Kidney (tissue), 14 donors: ENCODE results near the gene SLC1A2. TPM values are rescaled to one million over a fixed set of nuclear protein-coding genes. Genes with fewer than 3 reads are reported as not detected.

Experiments used
- DNase-seq, 5 donors: peaks; one replicate each; pipeline ENCODE4 v3.0.0-alpha.2; 2013 to 2020
- FAIRE-seq: peaks from 2 replicates; lab custom pipeline; 2012; peaks lifted over from hg19 to GRCh38; lab: Jason Lieb, UNC
- H3K27ac ChIP-seq, 2 donors: one replicate each; pipeline ENCODE4 v1.7.0; 2013; ENCODE audit warnings: low read depth in 2 of 2, low read length in 2 of 2, inconsistent platforms in 1 of 2
- H3K27me3 ChIP-seq: one replicate; pipeline ENCODE4 v1.7.1; 2013; ENCODE audit warnings: low read length, inconsistent platforms; ENCODE audit not compliant: control insufficient read depth, insufficient read depth
- H3K36me3 ChIP-seq, 3 donors: one replicate each; pipeline versions ENCODE4 v1.7.0 to v1.7.1; 2013; ENCODE audit warnings: low read length in 3 of 3, control low read depth in 1 of 3, inconsistent platforms in 1 of 3; ENCODE audit not compliant: insufficient read depth in 3 of 3, control insufficient read depth in 2 of 3
- H3K4me1 ChIP-seq, 3 donors: one replicate each; pipeline versions ENCODE4 v1.7.0 to v1.7.1; 2013; ENCODE audit warnings: low read length in 3 of 3, inconsistent platforms in 1 of 3, low read depth in 1 of 3; ENCODE audit not compliant: control insufficient read depth in 2 of 3, insufficient read depth in 2 of 3
- H3K4me3 ChIP-seq, 3 donors: one replicate each; pipeline versions ENCODE4 v1.7.0 to v1.8.1; 2013; ENCODE audit warnings: low read length in 3 of 3, control low read depth in 1 of 3, inconsistent platforms in 1 of 3
- H3K9ac ChIP-seq, 3 donors: one replicate each; pipeline versions ENCODE4 v1.7.0 to v1.7.1; 2013; ENCODE audit warnings: low read length in 3 of 3, control low read depth in 1 of 3, inconsistent platforms in 1 of 3
- H3K9me3 ChIP-seq, 3 donors: one replicate each; pipeline versions ENCODE4 v1.7.0 to v1.7.1; 2013; ENCODE audit warnings: low read length in 3 of 3, control low read depth in 1 of 3, inconsistent platforms in 1 of 3; ENCODE audit not compliant: control insufficient read depth in 2 of 3, insufficient read depth in 1 of 3
- CTCF ChIP-seq: IDR thresholded peaks from 3 replicates; pipeline ENCODE4 v1.5.1; 2012; ENCODE audit warnings: mild to moderate bottlenecking, moderate library complexity, borderline replicate concordance; ENCODE audit not compliant: insufficient read depth; ENCODE audit errors: extremely low read depth
- intact Hi-C: fragments of 100-400 bp; cut with DNase I; formaldehyde crosslinking; loops from one replicate; pipeline ENCODE4 v1.11.1; 2022
- polyA plus RNA-seq: library from polyadenylated mRNA; stranded (reverse); fragments of 350-450 nt; fragmentation: Illumina TruSeq; extraction: RNeasy Lipid Tissue Mini Kit (QIAGEN cat#74804); gene quantifications from one replicate; pipeline ENCODE4 v1.2.3, GENCODE V29; 2014; ENCODE audit warnings: low read depth, low replicate concordance; ENCODE audit not compliant: insufficient read depth
- total RNA-seq: library from RNA; stranded (reverse); fragmentation: NEBNext Ultra II Directional; extraction: Animal tissue kit (Norgen Biotek cat#: 25700); gene quantifications from one replicate; pipeline ENCODE4 v1.2.1, GENCODE V29; 2021
- donor health status: control.
- donor health status: control.
- donor health status: control.
- donor health status: control.
- donor health status: control.
- donor health status: DM: yes; HTN: yes; CAD: no.
- donor health status: Normal renal cell carcinoma (clear cell type).

SLC1A2 gene
- total and polyA plus RNA-seq, 2 donors from 2014 or later, result 0.11 to 0.28 TPM

- DNase-seq, result no peak
- H3K4me1 ChIP-seq, result no peaks in the 10 kb centered on the region
- no peaks in the 10 kb centered on the region for H3K9me3 ChIP-seq
- no peaks in the 10 kb centered on the region for H3K36me3 ChIP-seq
- no peaks in the 10 kb centered on the region for H3K27me3 ChIP-seq
- intact Hi-C loops, result no loop called here
- no peak overlapping the region for H3K4me3 ChIP-seq
- TF ChIP-seq CTCF, result no peak
- no peak overlapping the region for H3K9ac ChIP-seq
- no peak overlapping the region for H3K27ac ChIP-seq
- FAIRE-seq, result no peak
Observed at GRCh38 chr11:35259529-35259928, 159.8 kb downstream of the SLC1A2 start.

GRCh38 chr11:35257281-35257680, 162.1 kb downstream of the SLC1A2 start:
- no peak overlapping the region for H3K9ac ChIP-seq
- H3K4me1 ChIP-seq, result no peaks in the 10 kb centered on the region
- intact Hi-C loops, result no loop called here
- no peaks in the 10 kb centered on the region for H3K36me3 ChIP-seq
- no peak overlapping the region for H3K4me3 ChIP-seq
- TF ChIP-seq CTCF, result no peak
- no peak overlapping the region for H3K27ac ChIP-seq
- no peaks in the 10 kb centered on the region for H3K27me3 ChIP-seq
- FAIRE-seq (no peak), DNase-seq (no peak)
- H3K9me3 ChIP-seq, result no peaks in the 10 kb centered on the region

- Histone ChIP-seq H3K36me3 (no peaks in the 10 kb centered on the region), H3K9me3 (no peaks in the 10 kb centered on the region), H3K4me1 (no peaks in the 10 kb centered on the region), H3K4me3 (no peak overlapping the region), H3K27me3 (no peaks in the 10 kb centered on the region), H3K9ac (no peak overlapping the region), H3K27ac (no peak overlapping the region)
- DNase-seq (no peak), FAIRE-seq (no peak)
- intact Hi-C loops, result no loop called here
- no peak for TF ChIP-seq CTCF
Observed at GRCh38 chr11:35256296-35256695, 163.1 kb downstream of the SLC1A2 start.

GRCh38 chr11:35255514-35255913, 163.8 kb downstream of the SLC1A2 start:
- Histone ChIP-seq H3K36me3 (no peaks in the 10 kb centered on the region), H3K27me3 (no peaks in the 10 kb centered on the region), H3K9ac (no peak overlapping the region), H3K4me3 (no peak overlapping the region), H3K9me3 (no peaks in the 10 kb centered on the region), H3K4me1 (no peaks in the 10 kb centered on the region), H3K27ac (no peak overlapping the region)
- FAIRE-seq, result no peak
- intact Hi-C loops, result no loop called here
- DNase-seq, result no peak
- TF ChIP-seq CTCF, result no peak
